Panc1 (cell line): Measurements from ENCODE around the gene WDR76. TPM values are rescaled to one million over a fixed set of nuclear protein-coding genes. Genes with fewer than 3 reads are reported as not detected.

ENCODE experiments used
- ATAC-seq: fragments of 200-7000 bp; cut with Tn5 transposase; 2 replicates; pipeline ENCODE4 v1.9.1; 2020; ENCODE audit warnings: mild to moderate bottlenecking, moderate library complexity
- BruUV-seq: library from RNA; stranded (reverse); fragments of 400-500 nt; replicated peaks from 2 replicates; lab custom pipeline; 2021; lab: Mats Ljungman, UMichigan
- CTCF ChIA-PET: fragments of 300-600 bp; sonication (Branson Sonifier 250); formaldehyde crosslinking; loops from one replicate; lab custom pipeline; 2022; ENCODE audit warnings: antibody characterized with exemption; lab: Charles Lee
- POLR2A ChIA-PET: fragments of 300-600 bp; sonication (Branson Sonifier 250); formaldehyde crosslinking; loops from one replicate; lab custom pipeline; 2022; ENCODE audit warnings: antibody characterized with exemption; lab: Charles Lee
- DNase-seq: peaks from one replicate; pipeline ENCODE4 v3.0.0-alpha.2; 2010; ENCODE audit warnings: low read depth, low spot score
- H3K27ac ChIP-seq: 2 replicates; pipeline ENCODE4 v1.5.1; 2011; ENCODE audit warnings: mild to moderate bottlenecking, low read length, inconsistent platforms
- H3K27me3 ChIP-seq: fragments of 200-500 bp; sonication (Bioruptor generic); 2 replicates; pipeline ENCODE4 v1.6.0; 2014; ENCODE audit warnings: low read length, inconsistent platforms; ENCODE audit not compliant: control insufficient read depth, insufficient read depth
- H3K36me3 ChIP-seq: fragments of 200-500 bp; sonication (Bioruptor generic); 2 replicates; pipeline ENCODE4 v1.5.1; 2014; ENCODE audit warnings: inconsistent platforms, mild to moderate bottlenecking, low read length, moderate library complexity; ENCODE audit not compliant: control insufficient read depth, insufficient read depth
- H3K4me1 ChIP-seq: 2 replicates; pipeline ENCODE4 v1.5.1; 2011; ENCODE audit warnings: inconsistent platforms, mild to moderate bottlenecking, low read length, moderate library complexity; ENCODE audit not compliant: control insufficient read depth, insufficient read depth
- H3K4me3 ChIP-seq, 2 experiments: 2 replicates each; pipeline ENCODE4 v1.5.1; 2011 to 2012; ENCODE audit warnings: low read depth in 2 of 2, low read length in 2 of 2, mild to moderate bottlenecking in 2 of 2, inconsistent platforms in 1 of 2, moderate library complexity in 1 of 2
- H3K9me3 ChIP-seq: fragments of 200-500 bp; sonication (Bioruptor generic); 2 replicates; pipeline ENCODE4 v1.5.1; 2014; ENCODE audit warnings: low read depth, mild to moderate bottlenecking, inconsistent platforms, low read length, moderate library complexity; ENCODE audit not compliant: control insufficient read depth, insufficient read depth
- POLR2AphosphoS5 ChIP-seq: IDR thresholded peaks from 2 replicates; pipeline ENCODE4 v1.6.1; 2012; ENCODE audit warnings: mild to moderate bottlenecking, low read depth, low read length, moderate library complexity
- SIN3A ChIP-seq: IDR thresholded peaks from 2 replicates; pipeline ENCODE4 v1.6.1; 2012; ENCODE audit warnings: low read depth, mild to moderate bottlenecking, low read length, moderate library complexity, borderline replicate concordance; ENCODE audit not compliant: insufficient read depth
- TCF7L2 ChIP-seq: IDR thresholded peaks from 2 replicates; pipeline ENCODE4 v1.6.1; 2011; ENCODE audit warnings: mild to moderate bottlenecking, low read depth, low read length, inconsistent platforms
- in situ Hi-C: cut with HindIII; loops from 2 replicates; pipeline ENCODE4 v1.10.0; 2016; ENCODE audit warnings: low sequenced_read_pairs, low pct_unique_long_range_greater_than_20kb
- intact Hi-C: fragments of 100-400 bp; cut with micrococcal nuclease; formaldehyde crosslinking; loops from one replicate; pipeline ENCODE4 v1.10.0; 2022; ENCODE audit not compliant: unreplicated experiment
- total RNA-seq: library from RNA; stranded (reverse); gene quantifications from one replicate; pipeline ENCODE4 v1.2.1, GENCODE V29; 2021; ENCODE audit not compliant: unreplicated experiment
- TF ChIP-seq, protein P1 (sequence below), 2 experiments: IDR thresholded peaks; 2 replicates each; pipeline ENCODE4 v1.6.1; 2011 to 2012; ENCODE audit warnings: low read depth in 2 of 2, control low read depth in 1 of 2, low read length in 1 of 2, mild to moderate bottlenecking in 1 of 2, moderate library complexity in 1 of 2; ENCODE audit not compliant: insufficient read depth in 1 of 2
- TF ChIP-seq, protein P2 (sequence below): fragments of 450-650 bp; IDR thresholded peaks from 2 replicates; pipeline ENCODE4 v1.5.1; 2017; ENCODE audit warnings: mild to moderate bottlenecking

WDR76 gene
- total RNA-seq, 1 experiment from 2014 or later: 40.0 TPM

DNA sequence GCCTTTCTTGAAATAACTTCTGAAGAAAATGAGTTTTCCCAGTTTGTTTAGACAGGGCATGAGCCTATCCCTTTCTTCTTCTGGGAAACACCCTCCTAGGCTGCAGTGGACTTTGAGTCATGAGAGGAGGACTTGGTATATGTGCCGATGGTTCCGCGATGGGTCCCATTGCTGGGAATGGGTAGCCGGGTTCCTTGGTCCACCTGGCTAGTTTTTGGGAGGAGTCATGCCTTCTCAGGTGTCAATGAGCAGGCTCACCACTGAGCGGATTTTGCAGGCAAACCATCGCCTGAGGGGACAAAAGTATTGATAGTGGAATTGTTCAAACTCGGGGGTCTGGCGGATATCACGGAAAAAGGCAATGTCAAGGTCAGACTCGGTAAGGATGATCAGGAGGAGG lies 46.8 kb downstream of the WDR76 start:
- CTCF ChIA-PET: no interaction called here
- H3K36me3 ChIP-seq: peaks cover 10% of the 10 kb centered on the region

DNA sequence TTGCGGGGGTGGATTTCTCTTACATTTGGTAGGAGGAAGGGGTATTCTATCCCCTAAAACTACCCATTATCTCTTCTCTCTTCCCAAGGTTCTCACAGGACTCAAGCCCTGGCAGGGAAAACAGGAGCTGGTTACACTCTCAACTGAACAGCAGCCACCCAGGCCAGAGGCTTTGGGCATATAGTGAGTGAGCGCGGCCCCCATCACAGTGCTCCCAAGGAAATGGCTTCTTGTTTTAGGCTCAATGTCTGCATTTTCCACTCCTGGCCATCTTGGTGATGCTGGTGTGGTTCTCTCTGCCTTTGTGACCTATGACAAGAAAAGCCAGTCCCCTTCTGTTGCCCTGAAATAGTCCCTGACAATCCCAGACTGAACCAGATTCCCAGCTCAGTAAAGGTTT lies 50.1 kb downstream of the WDR76 start:
- TF ChIP-seq, protein P1, sequence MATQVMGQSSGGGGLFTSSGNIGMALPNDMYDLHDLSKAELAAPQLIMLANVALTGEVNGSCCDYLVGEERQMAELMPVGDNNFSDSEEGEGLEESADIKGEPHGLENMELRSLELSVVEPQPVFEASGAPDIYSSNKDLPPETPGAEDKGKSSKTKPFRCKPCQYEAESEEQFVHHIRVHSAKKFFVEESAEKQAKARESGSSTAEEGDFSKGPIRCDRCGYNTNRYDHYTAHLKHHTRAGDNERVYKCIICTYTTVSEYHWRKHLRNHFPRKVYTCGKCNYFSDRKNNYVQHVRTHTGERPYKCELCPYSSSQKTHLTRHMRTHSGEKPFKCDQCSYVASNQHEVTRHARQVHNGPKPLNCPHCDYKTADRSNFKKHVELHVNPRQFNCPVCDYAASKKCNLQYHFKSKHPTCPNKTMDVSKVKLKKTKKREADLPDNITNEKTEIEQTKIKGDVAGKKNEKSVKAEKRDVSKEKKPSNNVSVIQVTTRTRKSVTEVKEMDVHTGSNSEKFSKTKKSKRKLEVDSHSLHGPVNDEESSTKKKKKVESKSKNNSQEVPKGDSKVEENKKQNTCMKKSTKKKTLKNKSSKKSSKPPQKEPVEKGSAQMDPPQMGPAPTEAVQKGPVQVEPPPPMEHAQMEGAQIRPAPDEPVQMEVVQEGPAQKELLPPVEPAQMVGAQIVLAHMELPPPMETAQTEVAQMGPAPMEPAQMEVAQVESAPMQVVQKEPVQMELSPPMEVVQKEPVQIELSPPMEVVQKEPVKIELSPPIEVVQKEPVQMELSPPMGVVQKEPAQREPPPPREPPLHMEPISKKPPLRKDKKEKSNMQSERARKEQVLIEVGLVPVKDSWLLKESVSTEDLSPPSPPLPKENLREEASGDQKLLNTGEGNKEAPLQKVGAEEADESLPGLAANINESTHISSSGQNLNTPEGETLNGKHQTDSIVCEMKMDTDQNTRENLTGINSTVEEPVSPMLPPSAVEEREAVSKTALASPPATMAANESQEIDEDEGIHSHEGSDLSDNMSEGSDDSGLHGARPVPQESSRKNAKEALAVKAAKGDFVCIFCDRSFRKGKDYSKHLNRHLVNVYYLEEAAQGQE (IDR thresholded peaks at IDR 0.05; ENCODE audit: insufficient read depth in 1 of 2, low read depth in 2 of 2, low read length in 1 of 2): no peak
- TF ChIP-seq, protein P2, sequence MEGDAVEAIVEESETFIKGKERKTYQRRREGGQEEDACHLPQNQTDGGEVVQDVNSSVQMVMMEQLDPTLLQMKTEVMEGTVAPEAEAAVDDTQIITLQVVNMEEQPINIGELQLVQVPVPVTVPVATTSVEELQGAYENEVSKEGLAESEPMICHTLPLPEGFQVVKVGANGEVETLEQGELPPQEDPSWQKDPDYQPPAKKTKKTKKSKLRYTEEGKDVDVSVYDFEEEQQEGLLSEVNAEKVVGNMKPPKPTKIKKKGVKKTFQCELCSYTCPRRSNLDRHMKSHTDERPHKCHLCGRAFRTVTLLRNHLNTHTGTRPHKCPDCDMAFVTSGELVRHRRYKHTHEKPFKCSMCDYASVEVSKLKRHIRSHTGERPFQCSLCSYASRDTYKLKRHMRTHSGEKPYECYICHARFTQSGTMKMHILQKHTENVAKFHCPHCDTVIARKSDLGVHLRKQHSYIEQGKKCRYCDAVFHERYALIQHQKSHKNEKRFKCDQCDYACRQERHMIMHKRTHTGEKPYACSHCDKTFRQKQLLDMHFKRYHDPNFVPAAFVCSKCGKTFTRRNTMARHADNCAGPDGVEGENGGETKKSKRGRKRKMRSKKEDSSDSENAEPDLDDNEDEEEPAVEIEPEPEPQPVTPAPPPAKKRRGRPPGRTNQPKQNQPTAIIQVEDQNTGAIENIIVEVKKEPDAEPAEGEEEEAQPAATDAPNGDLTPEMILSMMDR: no peak
- no peak for TF ChIP-seq POLR2AphosphoS5
- ATAC-seq (no peak), DNase-seq (no peak)
- BruUV-seq: no TSS peak
- intact Hi-C loops (loop anchor here (10.0 kb wide), 1 partner anchor 58 kb away; no protein-coding TSS in a partner anchor), in situ Hi-C loops (no loop called here)
- H3K27ac ChIP-seq: no peak overlapping the region
- no peaks in the 10 kb centered on the region for H3K4me1 ChIP-seq
- POLR2A ChIA-PET: no interaction called here
- no peaks in the 10 kb centered on the region for H3K9me3 ChIP-seq
- CTCF ChIA-PET: no interaction called here
- no peak overlapping the region for H3K4me3 ChIP-seq
- no peaks in the 10 kb centered on the region; the same call in none of the 2 replicates for H3K36me3 ChIP-seq
- no peaks in the 10 kb centered on the region for H3K27me3 ChIP-seq

More for the DNA sequence above, 46.8 kb downstream of the WDR76 start:
- TF ChIP-seq POLR2AphosphoS5: no peak
- TF ChIP-seq SIN3A: no peak
- TF ChIP-seq, protein P2: no peak
- TF ChIP-seq TCF7L2: no peak
- TF ChIP-seq, protein P1 (IDR thresholded peaks at IDR 0.05; ENCODE audit: insufficient read depth in 1 of 2, low read depth in 2 of 2, low read length in 1 of 2): no peak
- H3K9me3 ChIP-seq: no peaks in the 10 kb centered on the region
- in situ Hi-C loops: no loop called here
- POLR2A ChIA-PET: no interaction called here
- H3K27ac ChIP-seq: no peak overlapping the region
- DNase-seq: no peak
- no peaks in the 10 kb centered on the region for H3K27me3 ChIP-seq
- BruUV-seq: no TSS peak
- no peaks in the 10 kb centered on the region for H3K4me1 ChIP-seq
- H3K4me3 ChIP-seq: no peak overlapping the region
- intact Hi-C loops: loop anchor here (10.0 kb wide), 1 partner anchor 61 kb away; no protein-coding TSS in a partner anchor
- no peak for ATAC-seq
